IPS DF 19.7 (cell line): ENCODE data around the gene TRIM37.
"Not testable (repeated sequence)": the region's sequence is repeated elsewhere in the genome, so short reads cannot be mapped to it uniquely, and the experiment has no call there.

ENCODE experiments used
- DNase-seq: peaks from one replicate; pipeline ENCODE4 v3.0.0-alpha.2; 2013; ENCODE audit warnings: low read depth, low spot score

TRIM37 gene, protein sequence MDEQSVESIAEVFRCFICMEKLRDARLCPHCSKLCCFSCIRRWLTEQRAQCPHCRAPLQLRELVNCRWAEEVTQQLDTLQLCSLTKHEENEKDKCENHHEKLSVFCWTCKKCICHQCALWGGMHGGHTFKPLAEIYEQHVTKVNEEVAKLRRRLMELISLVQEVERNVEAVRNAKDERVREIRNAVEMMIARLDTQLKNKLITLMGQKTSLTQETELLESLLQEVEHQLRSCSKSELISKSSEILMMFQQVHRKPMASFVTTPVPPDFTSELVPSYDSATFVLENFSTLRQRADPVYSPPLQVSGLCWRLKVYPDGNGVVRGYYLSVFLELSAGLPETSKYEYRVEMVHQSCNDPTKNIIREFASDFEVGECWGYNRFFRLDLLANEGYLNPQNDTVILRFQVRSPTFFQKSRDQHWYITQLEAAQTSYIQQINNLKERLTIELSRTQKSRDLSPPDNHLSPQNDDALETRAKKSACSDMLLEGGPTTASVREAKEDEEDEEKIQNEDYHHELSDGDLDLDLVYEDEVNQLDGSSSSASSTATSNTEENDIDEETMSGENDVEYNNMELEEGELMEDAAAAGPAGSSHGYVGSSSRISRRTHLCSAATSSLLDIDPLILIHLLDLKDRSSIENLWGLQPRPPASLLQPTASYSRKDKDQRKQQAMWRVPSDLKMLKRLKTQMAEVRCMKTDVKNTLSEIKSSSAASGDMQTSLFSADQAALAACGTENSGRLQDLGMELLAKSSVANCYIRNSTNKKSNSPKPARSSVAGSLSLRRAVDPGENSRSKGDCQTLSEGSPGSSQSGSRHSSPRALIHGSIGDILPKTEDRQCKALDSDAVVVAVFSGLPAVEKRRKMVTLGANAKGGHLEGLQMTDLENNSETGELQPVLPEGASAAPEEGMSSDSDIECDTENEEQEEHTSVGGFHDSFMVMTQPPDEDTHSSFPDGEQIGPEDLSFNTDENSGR

DNA sequence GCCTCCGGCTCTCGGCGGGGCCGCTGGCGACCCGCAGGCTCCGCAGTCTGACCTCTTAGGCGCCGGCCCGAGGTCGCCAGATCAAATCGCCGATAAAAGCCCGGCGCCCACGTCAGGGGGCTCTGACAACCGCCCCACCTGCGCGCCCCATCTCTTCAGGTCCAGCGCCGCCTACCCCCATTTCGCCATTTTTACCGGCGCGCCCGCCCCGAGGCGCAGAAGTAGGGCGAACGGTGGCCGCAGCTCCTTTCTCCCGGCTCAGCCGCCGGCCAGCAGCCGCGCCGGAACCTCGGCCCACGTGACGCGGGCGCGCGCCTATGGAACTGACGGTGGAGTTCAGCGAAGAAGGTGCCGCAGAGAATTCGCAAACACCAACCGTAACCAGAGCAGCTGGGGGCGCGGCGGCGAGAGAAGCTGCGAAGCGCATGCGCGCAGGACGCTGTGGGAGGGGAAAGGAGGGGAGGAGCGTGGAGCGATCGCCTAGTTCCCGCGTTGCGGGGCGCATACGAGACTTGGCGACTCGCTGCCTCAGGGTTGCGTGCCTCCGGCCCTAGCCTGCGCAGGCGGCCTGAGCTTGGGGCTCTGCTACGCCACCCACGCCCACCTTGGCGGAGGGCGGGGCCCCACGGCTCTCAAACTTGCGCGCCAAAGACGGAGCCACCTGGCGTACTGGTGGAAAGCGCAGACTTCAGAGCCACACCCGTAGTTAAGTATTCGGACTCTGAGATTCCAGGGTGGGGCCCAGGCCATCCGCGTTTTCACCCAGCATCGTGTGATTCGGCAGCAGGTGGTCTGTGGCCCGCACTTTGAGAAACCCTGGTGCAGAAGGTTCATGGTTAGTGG is at the start of gene TRIM37:
Gene TRIM37 (minus strand): TSS at position 418 of the 843 bp plus-strand sequence. CDS start 419 bp downstream, outside the sequence.
- DNase-seq = peak; percentile 92

DNA sequence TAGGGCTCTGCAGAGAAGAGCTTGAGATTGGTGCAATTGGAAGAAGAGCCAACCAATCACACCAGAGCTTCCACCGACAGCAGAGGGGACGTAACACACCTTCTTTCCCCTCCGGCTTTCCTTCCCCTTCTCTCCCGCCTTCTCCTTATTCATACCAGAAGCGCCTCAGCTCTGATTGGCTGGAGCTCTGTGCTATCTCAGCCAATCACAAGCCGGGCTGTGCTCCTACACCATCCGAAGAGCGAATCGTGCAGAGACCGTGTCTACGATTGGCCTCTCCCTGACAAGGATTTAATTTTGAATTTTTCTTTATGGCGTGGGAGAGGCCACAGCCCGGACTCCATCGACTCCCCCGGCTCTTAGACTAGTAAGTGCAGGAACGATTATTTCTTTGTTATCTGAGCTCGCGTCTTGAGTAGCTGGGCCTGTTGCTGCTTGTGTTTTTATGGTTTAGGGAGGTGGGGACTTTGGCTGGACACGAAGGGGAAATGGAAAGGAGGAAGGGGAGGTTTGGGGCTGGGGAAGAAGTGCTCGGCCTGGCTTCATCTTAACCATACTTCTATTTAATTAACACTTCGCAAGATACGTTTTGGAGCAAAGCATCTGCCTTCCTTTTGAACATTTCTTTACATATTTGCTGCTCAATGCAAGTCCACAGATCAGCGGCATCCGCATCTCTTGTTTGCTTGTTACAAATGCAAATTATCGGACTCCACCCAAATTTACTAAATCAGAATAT is 48.9 kb upstream of the TRIM37 start, which contains the start of gene PRR11:
Gene PRR11 (plus strand): TSS at position 308 of the 739 bp plus-strand sequence. CDS start 14,007 bp downstream, outside the sequence.
- DNase-seq = peak; percentile 100

DNA sequence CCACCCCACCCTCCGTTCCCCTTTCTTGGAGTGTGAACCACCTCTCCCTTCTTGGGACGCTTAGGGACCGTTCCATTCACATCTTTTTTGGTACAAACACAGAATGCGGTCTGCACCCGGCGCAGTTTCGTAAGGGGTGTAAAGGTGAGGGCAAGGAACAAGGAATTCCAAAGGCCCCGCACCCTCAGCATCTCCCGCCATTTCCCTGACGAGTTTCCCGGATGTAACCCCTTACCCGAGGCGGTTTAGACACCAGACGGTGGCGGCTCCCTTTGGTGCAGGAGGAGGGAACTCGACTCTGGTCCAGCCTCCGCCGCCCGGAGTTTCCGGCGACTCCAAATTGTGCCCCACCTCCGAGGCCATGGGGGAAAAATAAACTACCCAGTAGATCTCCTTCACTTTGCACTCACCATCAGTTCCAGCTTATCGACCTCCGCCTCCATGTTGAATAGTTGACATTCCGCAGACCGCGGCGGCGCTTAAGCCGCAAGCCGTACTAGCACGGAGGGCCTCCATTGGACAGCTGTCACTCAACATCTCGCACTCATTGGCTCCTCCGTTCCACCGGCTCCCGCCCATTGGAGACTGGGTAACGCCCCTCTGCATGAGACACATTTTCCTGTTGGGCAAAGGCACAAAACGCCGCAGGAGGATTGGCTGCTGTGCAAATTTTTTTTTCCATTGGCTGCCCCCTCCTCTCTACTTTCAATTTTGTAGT is 48.2 kb upstream of the TRIM37 start, which contains the start of gene SKA2:
Gene SKA2 (minus strand): TSS at position 466 of the 718 bp plus-strand sequence. CDS start 23 bp downstream, at position 443.
- peak; percentile 45 for DNase-seq

DNA sequence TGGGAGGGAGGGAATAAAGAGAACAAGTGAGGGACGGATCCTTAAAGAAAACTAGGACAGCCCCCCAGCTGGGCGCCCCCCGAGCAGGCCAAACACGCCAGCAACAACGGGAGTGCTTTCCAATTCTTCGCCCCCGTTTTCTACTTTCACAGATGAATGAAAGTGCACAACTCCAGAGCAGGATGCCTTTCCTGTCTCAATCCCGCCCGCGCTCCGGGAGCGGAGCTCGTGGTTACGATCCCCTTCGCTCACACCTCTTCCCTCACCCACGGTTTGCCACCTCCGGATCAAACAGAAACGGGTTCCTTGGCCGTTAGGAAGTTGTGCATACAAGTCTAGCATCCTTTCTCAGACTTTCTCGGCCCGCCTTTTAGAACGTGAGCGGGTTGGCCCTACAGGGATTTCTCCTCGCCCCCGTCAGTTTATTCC is 47.6 kb upstream of the TRIM37 start:
- DNase-seq = no peak

DNA sequence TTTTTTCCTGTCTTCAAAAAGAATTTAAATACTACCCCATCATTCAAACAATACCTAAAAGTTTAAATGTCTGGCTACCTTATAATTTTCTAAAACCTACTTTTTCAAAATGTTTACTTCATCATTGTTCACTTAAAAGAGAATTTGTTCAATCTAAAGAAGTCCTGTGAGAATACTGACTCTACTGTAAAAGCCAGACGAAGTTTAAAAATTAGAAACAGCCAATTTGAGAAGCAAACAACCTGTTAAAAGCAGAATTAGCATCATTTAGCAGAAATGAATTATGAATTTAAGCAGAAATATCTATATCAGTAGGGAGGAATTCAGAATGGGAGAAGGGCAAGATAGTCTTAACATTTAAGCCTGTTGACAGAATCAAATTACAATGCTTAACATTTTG is 46.2 kb upstream of the TRIM37 start:
- no peak for DNase-seq

DNA sequence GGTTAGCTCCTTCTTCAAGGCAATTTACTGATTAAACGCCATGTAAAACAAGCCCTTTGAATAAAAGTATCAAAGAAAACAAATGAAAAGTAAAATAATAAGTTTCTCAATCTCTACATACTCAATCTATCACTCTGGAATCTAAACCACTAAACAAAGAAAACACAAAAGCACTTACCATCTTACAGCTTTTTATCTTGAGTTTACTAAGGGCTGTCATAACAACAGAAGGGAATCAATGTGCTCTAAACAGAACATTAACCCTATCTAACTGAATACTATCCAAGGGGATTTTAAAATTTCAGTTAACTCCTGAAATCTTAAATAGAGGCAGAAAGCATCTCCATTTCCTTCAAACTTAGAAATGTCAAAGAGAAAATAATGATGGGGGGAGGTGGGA is 44.9 kb upstream of the TRIM37 start:
- DNase-seq = no peak

DNA sequence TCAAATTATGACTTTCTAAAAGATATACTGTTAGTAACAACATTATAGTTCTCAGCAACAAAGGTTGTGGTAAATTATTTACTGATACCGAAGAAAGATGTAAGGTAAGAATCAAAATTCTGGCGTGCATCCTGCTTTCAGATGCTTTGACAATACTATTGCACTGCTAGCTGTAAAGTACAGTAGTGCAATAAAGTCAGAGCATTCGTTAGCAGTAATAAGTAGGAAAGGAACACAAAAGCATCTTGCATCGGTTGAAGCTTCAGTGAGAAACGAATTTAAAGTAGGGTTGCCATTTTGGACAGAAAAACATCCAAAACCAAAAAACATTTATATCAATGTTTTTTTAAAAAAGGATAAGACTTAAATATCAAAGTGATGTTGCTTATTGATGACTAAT is 44.3 kb upstream of the TRIM37 start:
- no peak for DNase-seq

DNA sequence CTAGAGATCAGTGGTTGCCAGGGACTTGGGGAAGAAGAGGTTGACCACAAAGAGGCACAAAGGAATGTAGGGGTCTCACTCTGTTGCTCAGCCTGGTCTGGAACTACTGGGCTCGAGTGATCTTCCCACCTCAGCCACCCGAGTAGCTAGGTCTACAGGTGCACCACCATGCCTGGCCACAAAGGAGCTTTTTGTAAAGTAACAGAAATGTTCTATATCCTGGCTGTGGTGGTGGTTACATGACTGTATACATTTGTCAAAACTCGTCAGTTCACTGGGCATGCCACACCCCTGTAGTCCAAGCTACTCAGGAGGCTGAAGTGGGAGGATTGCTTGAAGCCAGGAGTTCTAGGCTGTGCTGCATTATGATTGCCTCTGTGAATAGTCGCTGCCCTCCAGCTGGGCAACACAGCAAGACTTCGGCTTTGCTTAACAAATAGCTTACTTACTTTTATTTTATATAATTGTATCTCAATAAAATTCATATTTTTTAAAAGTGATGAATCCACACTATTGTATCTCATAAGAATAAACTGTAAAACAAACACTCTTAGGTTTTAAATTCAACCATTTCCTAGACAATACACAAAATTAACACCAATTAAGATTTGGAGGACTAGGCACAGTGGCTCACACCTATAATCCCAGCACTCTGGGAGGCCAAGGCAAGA is 43.3 kb upstream of the TRIM37 start:
- DNase-seq = no peak

DNA sequence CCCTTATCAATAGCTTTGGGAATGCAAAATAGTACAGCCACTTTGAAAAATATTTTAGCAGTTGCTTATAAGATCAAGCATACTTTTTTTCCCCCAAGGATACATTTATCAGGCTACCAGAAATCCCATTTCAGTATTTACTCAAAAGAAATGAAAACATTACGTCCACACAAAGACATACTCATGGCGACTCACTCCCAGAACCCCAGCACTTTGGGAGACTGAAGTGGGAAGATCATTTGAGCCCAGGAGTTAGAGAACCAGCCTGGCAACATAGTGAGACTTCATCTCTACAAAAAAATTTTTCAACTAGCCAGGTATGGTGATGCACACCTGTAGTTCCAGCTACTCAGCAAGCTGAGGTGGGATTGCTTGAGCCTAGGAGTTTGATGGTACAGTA is 42.4 kb upstream of the TRIM37 start:
- DNase-seq = no peak

DNA sequence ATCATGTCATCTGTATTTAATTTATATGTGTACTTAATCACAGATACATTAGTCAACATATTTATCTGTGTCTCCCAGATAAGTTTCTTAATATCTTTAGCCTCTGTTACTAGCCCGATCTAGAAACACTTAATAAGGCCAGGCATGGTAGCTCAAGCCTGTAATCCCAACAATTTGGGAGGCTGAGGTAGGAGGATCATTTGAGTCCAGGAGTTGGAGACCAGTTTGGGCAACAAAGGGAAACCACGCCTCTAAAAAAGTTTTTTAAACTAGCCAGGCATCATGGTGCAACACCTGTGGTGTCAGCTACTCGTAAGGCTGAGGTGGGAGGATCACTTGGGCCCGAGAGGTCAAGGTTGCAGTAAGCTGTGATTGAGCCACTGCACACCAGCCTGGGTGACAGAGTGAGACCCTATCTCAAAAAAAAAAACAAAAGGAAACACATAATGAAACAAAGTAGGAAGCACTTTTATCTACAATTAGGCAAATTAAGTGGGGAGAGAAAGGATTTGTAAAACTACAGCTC is 39.0 kb upstream of the TRIM37 start:
- DNase-seq = no peak

DNA sequence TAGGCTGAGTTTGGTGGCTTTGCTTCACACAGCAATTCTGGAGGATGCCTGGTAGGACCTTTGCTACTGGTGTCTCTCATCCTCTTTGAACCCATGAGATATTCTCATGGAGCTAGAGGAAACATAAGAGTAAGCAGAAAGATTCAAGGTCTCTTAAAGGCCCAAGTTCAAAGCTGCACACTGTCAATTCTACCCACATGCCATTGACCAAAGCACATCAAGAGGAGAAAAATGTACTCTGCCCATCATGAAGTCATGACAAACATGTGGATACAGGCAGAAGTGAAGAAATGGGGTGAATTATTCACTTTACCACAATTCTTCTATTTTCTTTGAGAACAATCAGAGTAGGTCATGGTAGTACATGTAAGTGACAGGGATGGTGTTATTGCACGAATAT is 35.2 kb upstream of the TRIM37 start:
- no peak for DNase-seq

DNA sequence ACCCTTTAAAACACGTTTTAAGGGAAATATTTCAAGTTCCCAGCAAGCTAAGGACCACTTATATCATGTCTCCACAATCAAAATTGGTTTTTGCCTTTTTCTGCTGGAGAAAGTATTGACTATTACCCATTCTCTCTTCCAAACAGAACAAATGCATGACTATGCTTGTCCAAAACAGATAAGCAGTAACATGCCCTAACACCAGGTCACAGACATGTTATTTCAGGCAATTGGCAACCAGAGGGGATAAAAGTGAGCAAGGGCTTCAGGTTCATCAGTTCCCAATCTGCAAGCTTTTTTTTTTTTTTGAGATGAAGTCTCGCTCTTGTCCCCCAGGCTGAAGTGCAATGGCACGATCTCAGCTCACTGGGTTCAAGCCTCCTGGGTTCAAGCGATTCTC is 33.3 kb upstream of the TRIM37 start:
- no peak for DNase-seq

DNA sequence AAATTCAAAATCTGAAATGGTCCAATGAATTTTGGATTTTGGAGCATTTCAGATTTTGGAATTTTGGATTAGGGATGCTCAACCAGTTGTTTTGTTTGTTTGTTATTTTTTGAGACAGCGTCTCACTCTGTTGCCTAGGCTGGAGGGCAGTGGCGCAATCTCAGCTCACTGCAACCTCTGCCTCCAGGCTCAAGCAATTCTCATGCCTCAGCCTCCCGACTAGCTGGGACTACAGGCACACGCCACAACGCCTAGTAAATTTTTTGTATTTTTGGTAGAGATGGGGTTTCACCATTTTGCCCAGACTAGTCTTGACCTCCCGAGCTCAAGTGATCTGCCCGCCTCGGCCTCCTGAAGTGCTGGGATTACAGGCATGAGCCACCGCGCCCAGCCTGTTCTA is 31.7 kb upstream of the TRIM37 start:
- not testable (repeated sequence) for DNase-seq

DNA sequence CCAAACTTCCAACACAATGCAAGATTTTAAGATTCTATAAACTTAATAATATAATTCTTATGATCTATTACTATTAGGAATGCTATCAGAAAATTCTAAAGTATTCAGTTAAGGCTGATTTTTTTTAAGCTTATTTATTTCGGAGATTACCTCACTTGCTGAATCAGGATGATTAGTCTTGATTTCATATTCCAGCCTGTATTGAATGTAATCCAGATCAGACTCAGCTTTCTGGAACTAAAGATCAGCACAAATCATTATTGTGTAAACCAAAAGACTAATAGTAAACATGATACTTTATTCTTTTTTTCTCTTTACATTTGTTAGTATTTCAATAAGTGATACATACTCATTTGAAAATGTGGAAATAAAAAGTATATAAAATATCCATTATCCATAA is 24.5 kb upstream of the TRIM37 start:
- DNase-seq = no peak

DNA sequence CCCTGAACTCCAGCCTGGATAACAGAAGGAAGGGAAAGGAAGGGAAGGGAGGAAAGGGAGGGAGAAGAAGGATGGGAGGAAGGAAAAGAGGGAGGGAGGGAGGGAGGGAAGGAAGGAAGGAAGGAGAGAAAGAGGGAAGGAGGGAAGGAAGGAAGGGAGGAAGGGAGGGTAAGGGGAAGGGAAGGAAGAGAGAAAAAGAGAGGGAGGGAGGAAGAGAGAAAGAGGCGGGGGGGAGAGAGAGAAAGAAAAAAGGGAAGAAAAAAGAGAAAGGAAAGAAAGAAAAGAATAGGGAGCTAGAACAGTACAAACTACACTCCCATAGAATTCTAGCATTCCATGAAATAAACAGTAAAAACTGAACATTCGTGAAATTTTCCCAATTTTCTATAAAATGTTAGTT is 23.1 kb upstream of the TRIM37 start:
- no peak for DNase-seq

DNA sequence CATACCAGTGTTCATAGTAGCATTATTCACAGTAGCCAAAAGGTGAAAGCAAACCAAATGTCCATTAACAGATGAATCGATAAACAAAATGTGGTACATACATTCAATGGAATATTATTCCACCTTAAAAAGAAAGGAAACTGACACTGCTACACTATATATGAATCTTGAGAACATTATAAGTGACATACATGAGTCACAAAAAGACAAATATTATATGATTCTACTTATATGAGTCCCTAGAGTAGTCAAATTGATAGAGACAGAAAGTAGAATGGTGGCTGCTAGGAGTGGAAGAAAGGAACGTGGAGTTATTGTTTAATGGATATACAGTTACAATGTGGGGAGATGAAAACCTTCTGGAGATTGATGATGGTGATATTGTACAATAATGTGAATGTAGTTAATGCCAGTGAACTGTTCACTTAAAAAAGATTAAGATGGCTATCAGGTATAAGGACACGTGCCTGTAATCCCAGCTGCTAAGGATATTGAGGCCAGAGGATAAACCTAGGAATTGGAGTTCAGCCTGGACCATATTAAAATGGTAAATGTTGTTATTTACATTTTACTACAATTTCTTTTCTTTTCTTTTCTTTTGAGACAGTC is 20.2 kb upstream of the TRIM37 start:
- no peak for DNase-seq

DNA sequence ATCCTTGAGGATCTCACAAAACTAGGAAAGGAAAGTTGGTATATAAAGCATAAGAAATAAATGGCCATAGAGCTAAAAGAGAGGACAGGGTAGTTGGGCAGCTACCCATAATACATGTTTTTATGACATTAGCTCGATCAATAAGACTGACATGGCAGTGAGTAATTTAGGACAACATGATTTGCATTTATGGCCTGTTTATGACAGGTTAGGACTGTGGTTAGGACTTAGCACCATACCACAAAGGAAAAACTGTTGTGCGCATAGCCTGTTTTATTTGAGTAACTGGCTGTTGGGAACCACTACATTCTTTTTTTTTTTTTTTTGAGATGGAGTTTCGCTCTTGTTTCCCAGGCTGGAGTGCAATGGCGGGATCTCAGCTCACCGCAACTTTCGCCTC is 18.0 kb upstream of the TRIM37 start:
- DNase-seq = no peak

DNA sequence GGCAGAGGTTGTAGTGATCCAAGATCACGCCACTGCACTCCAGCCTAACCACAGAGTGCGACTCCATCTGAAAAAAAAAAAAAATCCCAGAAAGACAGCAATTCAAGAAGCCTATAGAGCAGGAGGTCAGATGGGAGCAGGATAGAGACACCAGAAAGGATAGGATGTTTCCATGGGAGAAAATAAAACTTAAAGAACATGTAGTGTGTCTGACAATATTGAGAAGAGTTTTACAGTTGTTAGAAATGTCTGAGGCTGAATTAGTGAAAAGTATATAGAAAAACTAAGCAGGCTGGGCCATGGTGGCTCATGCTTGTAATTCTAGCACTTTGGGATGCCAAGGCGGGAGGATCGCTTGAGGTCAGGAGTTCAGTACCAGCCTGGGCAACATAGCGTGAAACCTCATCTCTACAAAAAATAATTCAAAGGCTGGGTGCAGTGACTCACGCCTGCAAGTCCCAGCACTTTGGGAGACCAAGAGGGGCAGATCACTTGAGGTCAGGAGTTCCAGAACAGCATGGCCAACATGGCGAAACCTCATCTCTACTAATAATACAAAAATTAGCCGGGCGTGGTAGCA is 15.3 kb upstream of the TRIM37 start:
- DNase-seq = no peak
